Measurements from ENCODE around the gene TBCD. TPM values are rescaled to one million over a fixed set of nuclear protein-coding genes. Genes with fewer than 3 reads are reported as not detected.

TBCD gene
- total and polyA plus RNA-seq, 9 of the 15 experiments (the other 6 are each of a cell fraction or from before 2014, with no cell fraction given): 8.9 to 98.5 (median 28.0) TPM

GRCh38 chr17:82902972-82903874 is 151.4 kb downstream of the TBCD start:
- Histone ChIP-seq H3K27ac (ENCODE audit: extremely low read depth, low read depth, low read length) (no peak overlapping the region), H3K79me2 (ENCODE audit: control insufficient read depth, insufficient read depth, low read length) (peaks cover 10% of the 10 kb centered on the region; the same call in 1 of the 3 replicates), H3K4me1 (replicated peaks in 1 of 2; ENCODE audit: control insufficient read depth in 2 of 2, insufficient read depth in 2 of 2, low read length in 2 of 2) (peaks cover 0 to 25% of the 10 kb centered on the region in 2 experiments; a peak in 1 of 5 replicates), H3K4me3 (no peak overlapping the region), H4K20me1 (replicated peaks; ENCODE audit: control insufficient read depth, insufficient read depth, low read length) (no peaks in the 10 kb centered on the region), H3K27me3 (ENCODE audit: control insufficient read depth in 2 of 2, insufficient read depth in 2 of 2, low read length in 2 of 2) (no peaks in the 10 kb centered on the region), H3K4me2 (ENCODE audit: insufficient read depth, low read length) (no peak overlapping the region), H3K9me1 (ENCODE audit: control insufficient read depth, insufficient read depth, low read length) (no peaks in the 10 kb centered on the region), H2AFZ (ENCODE audit: low read depth, low read length) (no peak overlapping the region), H3K9me3 (replicated peaks; ENCODE audit: control insufficient read depth, insufficient read depth, low read depth, low read length) (0 out of 2 replicates have a peak, but pooled peaks cover 1% of the 10 kb centered on the region), H3K36me3 (ENCODE audit: control insufficient read depth, insufficient read depth, low read length) (peaks cover 70% of the 10 kb centered on the region; the same call in 2 of the 3 replicates), H3K9ac (ENCODE audit: insufficient read depth in 1 of 2, low read depth in 2 of 2, low read length in 2 of 2) (peak overlapping the region in 1 of 2 experiments; percentile 56; a peak in 1 of 4 replicates)
- CTCF ChIA-PET (ENCODE audit: low intra/inter-chr PET ratio): no interaction called here
- WGBS (ENCODE audit: insufficient coverage, low coverage, missing lambda C conversion rate): 90% methylated on average over 31 of the region's 37 CpGs
- TF ChIP-seq CHD7 (IDR thresholded peaks at IDR 0.05; ENCODE audit: low read depth, low read length): no peak
- TF ChIP-seq, protein P1, sequence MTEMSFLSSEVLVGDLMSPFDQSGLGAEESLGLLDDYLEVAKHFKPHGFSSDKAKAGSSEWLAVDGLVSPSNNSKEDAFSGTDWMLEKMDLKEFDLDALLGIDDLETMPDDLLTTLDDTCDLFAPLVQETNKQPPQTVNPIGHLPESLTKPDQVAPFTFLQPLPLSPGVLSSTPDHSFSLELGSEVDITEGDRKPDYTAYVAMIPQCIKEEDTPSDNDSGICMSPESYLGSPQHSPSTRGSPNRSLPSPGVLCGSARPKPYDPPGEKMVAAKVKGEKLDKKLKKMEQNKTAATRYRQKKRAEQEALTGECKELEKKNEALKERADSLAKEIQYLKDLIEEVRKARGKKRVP (CRISPR knock-in tag; IDR thresholded peaks at IDR 0.05): no peak
- intact Hi-C loops (cut with micrococcal nuclease): no loop called here
- POLR2A ChIA-PET: interaction anchor here (0.6 kb wide), 1 partner anchor 11 kb away, joined by 4 read pairs; no protein-coding TSS in a partner anchor
- FAIRE-seq: no peak
- ATAC-seq: no peak
- no TSS peak for BruUV-seq (replicated peaks)
- in situ Hi-C loops (cut with MboI): no loop called here
- DNase-seq (ENCODE audit: extremely low read depth in 1 of 4, low spot score in 3 of 4): no peak
